Mesenchymal stem cell (in vitro differentiated cells and primary cell): ENCODE data around the gene SLC6A4.

Source experiments
- DNase-seq: peaks from one replicate; pipeline ENCODE4 v3.0.0-alpha.2; 2013
- H2AFZ ChIP-seq: one replicate; pipeline ENCODE4 v1.6.1; 2013; ENCODE audit warnings: low read depth, mild to moderate bottlenecking, control low read depth, inconsistent platforms, low read length, moderate library complexity
- H2AK5ac ChIP-seq: 2 replicates; pipeline ENCODE4 v1.6.1; 2013; ENCODE audit warnings: low read length, moderate library complexity, mild to moderate bottlenecking, inconsistent platforms; ENCODE audit not compliant: severe bottlenecking
- H2BK120ac ChIP-seq: one replicate; pipeline ENCODE4 v1.6.1; 2013; ENCODE audit warnings: low read depth, mild to moderate bottlenecking, inconsistent platforms, low read length, moderate library complexity
- H2BK12ac ChIP-seq, 2 experiments: one replicate each; pipeline ENCODE4 v1.6.1; 2013; ENCODE audit warnings: inconsistent platforms in 2 of 2, low read length in 2 of 2, mild to moderate bottlenecking in 2 of 2, moderate library complexity in 2 of 2, control low read depth in 1 of 2
- H2BK15ac ChIP-seq: one replicate; pipeline ENCODE4 v1.6.1; 2013; ENCODE audit warnings: mild to moderate bottlenecking, low read depth, inconsistent platforms; ENCODE audit not compliant: poor library complexity, severe bottlenecking
- H2BK5ac ChIP-seq: 2 replicates; pipeline ENCODE4 v1.6.1; 2013; ENCODE audit warnings: low read depth, mild to moderate bottlenecking, low read length, control low read depth, inconsistent platforms; ENCODE audit not compliant: poor library complexity, severe bottlenecking
- H3K14ac ChIP-seq, 2 experiments: one replicate each; pipeline ENCODE4 v1.6.1; 2013; ENCODE audit warnings: inconsistent platforms in 2 of 2, low read length in 2 of 2, control low read depth in 1 of 2, mild to moderate bottlenecking in 1 of 2, moderate library complexity in 1 of 2
- H3K18ac ChIP-seq, 2 experiments: one replicate each; pipeline ENCODE4 v1.6.1; 2013; ENCODE audit warnings: inconsistent platforms in 2 of 2, low read length in 2 of 2, control low read depth in 1 of 2, low read depth in 1 of 2, mild to moderate bottlenecking in 1 of 2
- H3K23ac ChIP-seq, 2 experiments: one replicate each; pipeline ENCODE4 v1.6.1; 2013; ENCODE audit warnings: inconsistent platforms in 2 of 2, low read length in 2 of 2, mild to moderate bottlenecking in 2 of 2, moderate library complexity in 2 of 2, control low read depth in 1 of 2
- H3K27ac ChIP-seq: 2 replicates; pipeline ENCODE4 v1.5.1; 2013; ENCODE audit warnings: mild to moderate bottlenecking, moderate library complexity, low read length, control low read depth, inconsistent platforms; ENCODE audit not compliant: poor library complexity, severe bottlenecking
- H3K27me3 ChIP-seq, 2 experiments: 2 replicates each; pipeline versions ENCODE4 v1.6.1 to v1.7.0; 2013; ENCODE audit warnings: low read length in 2 of 2, mild to moderate bottlenecking in 2 of 2, moderate library complexity in 2 of 2, control low read depth in 1 of 2, inconsistent platforms in 1 of 2; ENCODE audit not compliant: control insufficient read depth in 1 of 2, insufficient read depth in 1 of 2
- H3K36me3 ChIP-seq, 2 experiments: 2 replicates each; pipeline versions ENCODE4 v1.6.1 to v1.7.0; 2013; ENCODE audit warnings: low read length in 2 of 2, control low read depth in 1 of 2, inconsistent platforms in 1 of 2, low read depth in 1 of 2, mild to moderate bottlenecking in 1 of 2; ENCODE audit not compliant: insufficient read depth in 2 of 2, control insufficient read depth in 1 of 2
- H3K4ac ChIP-seq, 2 experiments: one replicate each; pipeline ENCODE4 v1.6.1; 2013; ENCODE audit warnings: inconsistent platforms in 2 of 2, low read length in 2 of 2, mild to moderate bottlenecking in 2 of 2, moderate library complexity in 2 of 2, control low read depth in 1 of 2, low read depth in 1 of 2
- H3K4me1 ChIP-seq: 2 replicates; pipeline ENCODE4 v1.6.1; 2013; ENCODE audit warnings: low read depth, low read length, control low read depth; ENCODE audit not compliant: control insufficient read depth, insufficient read depth
- H3K4me2 ChIP-seq: 2 replicates; pipeline ENCODE4 v1.6.1; 2013; ENCODE audit warnings: low read length, mild to moderate bottlenecking, inconsistent platforms; ENCODE audit not compliant: poor library complexity, severe bottlenecking
- H3K4me3 ChIP-seq, 2 experiments: 2 replicates each; pipeline versions ENCODE4 v1.5.1 to v1.7.0; 2013; ENCODE audit warnings: low read length in 2 of 2, mild to moderate bottlenecking in 2 of 2, control low read depth in 1 of 2, low read depth in 1 of 2; ENCODE audit not compliant: insufficient read depth in 1 of 2
- H3K79me1 ChIP-seq: replicated peaks from 2 replicates; pipeline ENCODE4 v1.6.1; 2013; ENCODE audit warnings: mild to moderate bottlenecking, control low read depth, low read length, inconsistent platforms; ENCODE audit not compliant: poor library complexity, severe bottlenecking
- H3K9ac ChIP-seq: 2 replicates; pipeline ENCODE4 v1.7.0; 2013; ENCODE audit warnings: mild to moderate bottlenecking, low read length, moderate library complexity
- H3K9me3 ChIP-seq: 2 replicates; pipeline ENCODE4 v1.7.0; 2013; ENCODE audit warnings: mild to moderate bottlenecking, low read length; ENCODE audit not compliant: control insufficient read depth
- H4K8ac ChIP-seq: one replicate; pipeline ENCODE4 v1.6.1; 2013; ENCODE audit warnings: inconsistent platforms, mild to moderate bottlenecking, low read length, moderate library complexity
- H4K91ac ChIP-seq: one replicate; pipeline ENCODE4 v1.6.1; 2013; ENCODE audit warnings: mild to moderate bottlenecking, low read length, inconsistent platforms
- WGBS: methylation state at CpG from one replicate; pipeline ENCODE4 v1.1.7; 2013; ENCODE audit warnings: mixed read lengths; 5-methylcytosine and 5-hydroxymethylcytosine counted together

The SLC6A4 gene

DNA sequence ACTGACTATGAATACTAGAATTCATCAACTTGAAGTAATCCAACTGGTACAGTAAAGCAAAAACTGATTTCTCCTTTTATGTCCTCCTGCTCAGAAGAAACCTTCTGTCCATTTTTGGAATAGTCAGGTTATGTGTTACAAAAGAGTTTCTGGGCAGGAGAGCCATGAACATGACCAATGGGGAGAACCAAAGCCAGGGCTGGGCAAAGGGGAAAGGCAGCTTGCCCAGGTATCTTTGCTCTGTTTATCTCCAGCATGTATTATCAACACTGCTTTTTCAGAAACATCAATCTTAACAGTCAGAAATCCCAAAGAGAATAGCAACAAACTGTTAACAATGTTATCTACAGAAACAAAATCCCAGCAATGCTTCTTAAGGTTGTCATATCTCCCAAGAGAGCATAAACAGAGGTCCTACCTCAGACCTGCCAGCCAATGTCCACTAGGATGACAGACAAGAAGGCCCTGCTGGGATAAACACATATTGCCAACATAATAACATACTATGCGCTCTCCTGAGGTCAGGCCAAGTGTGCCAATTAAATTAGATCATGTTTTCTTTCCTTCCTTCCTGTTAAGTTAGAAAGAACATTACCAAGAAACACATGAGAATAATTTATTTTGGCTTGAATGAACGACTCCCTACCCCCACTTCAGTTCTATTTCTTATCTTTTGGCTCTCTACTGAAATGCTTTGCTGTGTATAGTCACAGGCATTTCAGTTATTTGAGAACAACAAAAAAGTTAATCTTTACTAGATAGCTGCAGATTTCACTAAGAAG lies 28.2 kb upstream of the SLC6A4 start:
- Histone ChIP-seq H2BK120ac (no peak overlapping the region), H3K4me1 (peaks cover 7% of the 10 kb centered on the region), H3K4ac (no peak overlapping the region), H3K4me2 (no peak overlapping the region), H3K4me3 (no peak overlapping the region), H3K27me3 (no peaks in the 10 kb centered on the region), H2BK15ac (no peak overlapping the region), H3K36me3 (peaks cover 9 to 77% of the 10 kb centered on the region in 2 experiments), H2BK12ac (no peak overlapping the region), H3K23ac (no peak overlapping the region), H4K8ac (no peak overlapping the region), H3K27ac (peak overlapping the region; percentile 93), H2AFZ (no peak overlapping the region), H3K79me1 (peaks cover 17% of the 10 kb centered on the region), H3K9me3 (no peaks in the 10 kb centered on the region), H3K14ac (no peak overlapping the region), H2BK5ac (no peak overlapping the region), H4K91ac (no peak overlapping the region), H2AK5ac (peak overlapping the region; percentile 95), H3K18ac (no peak overlapping the region), H3K9ac (no peak overlapping the region)
- DNase-seq: no peak
- WGBS: 100% methylated on average over 1 of the region's 2 CpGs

- H3K4me1 ChIP-seq: peaks cover 4% of the 10 kb centered on the region
- WGBS: 81% methylated on average over 2 of the region's 5 CpGs
- no peak overlapping the region for H3K9ac ChIP-seq
- H3K27me3 ChIP-seq: no peaks in the 10 kb centered on the region
- H2BK5ac ChIP-seq: no peak overlapping the region
- DNase-seq: peak; percentile 67
- H3K14ac ChIP-seq: no peak overlapping the region
- H4K91ac ChIP-seq: no peak overlapping the region
- H3K9me3 ChIP-seq: no peaks in the 10 kb centered on the region
- H2BK120ac ChIP-seq: no peak overlapping the region
- H3K4me3 ChIP-seq: no peak overlapping the region
- no peak overlapping the region for H2BK12ac ChIP-seq
- H3K4me2 ChIP-seq: no peak overlapping the region
- peaks cover 19% of the 10 kb centered on the region for H3K79me1 ChIP-seq
- H3K18ac ChIP-seq: no peak overlapping the region
- H3K4ac ChIP-seq: no peak overlapping the region
- no peak overlapping the region for H2AFZ ChIP-seq
- no peak overlapping the region for H3K27ac ChIP-seq
- peaks cover 15 to 55% of the 10 kb centered on the region in 2 experiments for H3K36me3 ChIP-seq
- no peak overlapping the region for H3K23ac ChIP-seq
- no peak overlapping the region for H2BK15ac ChIP-seq
- no peak overlapping the region for H2AK5ac ChIP-seq
- no peak overlapping the region for H4K8ac ChIP-seq
These were observed 21.4 kb upstream of the SLC6A4 start for GRCh38 chr17:30256756-30257506.

- Histone ChIP-seq H4K8ac (no peak overlapping the region), H2BK12ac (no peak overlapping the region), H3K9ac (no peak overlapping the region), H4K91ac (no peak overlapping the region), H2AFZ (no peak overlapping the region), H2BK5ac (no peak overlapping the region), H3K27ac (no peak overlapping the region), H2BK120ac (no peak overlapping the region), H3K4me2 (no peak overlapping the region), H3K4me1 (peaks cover 4% of the 10 kb centered on the region), H2AK5ac (no peak overlapping the region), H3K36me3 (peaks cover 18 to 50% of the 10 kb centered on the region in 2 experiments), H3K27me3 (no peaks in the 10 kb centered on the region), H3K23ac (no peak overlapping the region), H3K79me1 (peaks cover 10% of the 10 kb centered on the region), H3K9me3 (no peaks in the 10 kb centered on the region), H2BK15ac (no peak overlapping the region), H3K4ac (no peak overlapping the region), H3K18ac (no peak overlapping the region), H3K14ac (no peak overlapping the region), H3K4me3 (no peak overlapping the region)
- 96% methylated on average over 1 of the region's 1 CpG for WGBS
- no peak for DNase-seq
These were observed 18.7 kb upstream of the SLC6A4 start for GRCh38 chr17:30254150-30254549.

DNA sequence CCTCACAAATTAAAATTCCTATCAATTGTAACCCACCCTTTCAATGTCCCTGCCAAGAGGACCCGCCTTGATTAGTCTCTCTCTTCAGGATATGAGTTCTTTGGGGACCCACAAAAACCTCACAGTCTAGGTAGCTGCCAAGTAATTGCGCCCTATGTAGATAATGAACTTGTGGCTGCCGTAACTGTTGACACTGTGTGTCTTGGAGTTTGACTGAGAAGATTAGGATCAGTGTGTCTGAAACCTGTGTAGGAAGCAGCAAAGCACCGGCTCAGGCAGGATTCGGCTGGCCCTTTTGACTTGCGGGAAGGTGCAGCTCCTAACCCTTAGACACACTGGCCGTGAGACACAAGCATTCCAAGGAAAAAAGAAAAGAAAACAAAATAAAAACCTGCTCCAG lies 17.8 kb upstream of the SLC6A4 start:
- Histone ChIP-seq H2AFZ (no peak overlapping the region), H3K9ac (no peak overlapping the region), H3K14ac (no peak overlapping the region), H2BK12ac (no peak overlapping the region), H3K4me2 (no peak overlapping the region), H2BK15ac (no peak overlapping the region), H3K4me3 (no peak overlapping the region), H3K18ac (no peak overlapping the region), H2AK5ac (no peak overlapping the region), H4K8ac (no peak overlapping the region), H3K23ac (no peak overlapping the region), H3K4ac (no peak overlapping the region), H3K27me3 (no peaks in the 10 kb centered on the region), H3K4me1 (no peaks in the 10 kb centered on the region), H2BK5ac (no peak overlapping the region), H2BK120ac (no peak overlapping the region), H4K91ac (no peak overlapping the region), H3K79me1 (peaks cover 10% of the 10 kb centered on the region), H3K27ac (no peak overlapping the region), H3K36me3 (peaks cover 22 to 56% of the 10 kb centered on the region in 2 experiments), H3K9me3 (no peaks in the 10 kb centered on the region)
- WGBS: 98% methylated on average over 5 of the region's 7 CpGs
- no peak for DNase-seq
